Astrocyte of the hippocampus (primary cell): ENCODE results near the gene SLC39A6.

ENCODE experiments used
- DNase-seq: peaks from one replicate; pipeline ENCODE4 v3.0.0; 2011; ENCODE audit warnings: low read depth, low spot score

Gene SLC39A6

DNA sequence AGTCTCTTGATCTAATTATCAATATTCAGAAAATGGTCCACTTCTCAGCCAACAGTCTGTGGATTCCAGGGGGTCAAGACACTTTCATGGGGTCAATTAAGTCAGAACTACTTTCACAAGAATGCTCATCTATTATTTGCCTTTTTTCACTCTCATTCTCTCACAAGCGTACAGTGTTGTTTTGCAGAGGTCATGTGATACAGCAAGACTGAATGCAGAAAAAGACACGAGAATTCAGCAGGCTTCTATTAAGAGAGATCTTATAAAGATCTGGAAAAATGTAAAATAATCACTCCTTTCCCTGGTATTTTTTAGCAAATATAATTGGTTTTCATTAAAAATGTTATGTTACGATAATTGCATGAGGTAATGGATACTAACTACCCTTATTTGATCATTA, 70.5 kb downstream of the SLC39A6 start:
- no peak for DNase-seq
